Mesenteric fat pad (tissue), 1 donor: Measurements from ENCODE around the gene PPP1CC. TPM values are rescaled to one million over a fixed set of nuclear protein-coding genes. Genes with fewer than 3 reads are reported as not detected.
"Not testable (repeated sequence)": the region's sequence is repeated elsewhere in the genome, so short reads cannot be mapped to it uniquely, and the experiment has no call there.

ENCODE experiments used
- DNase-seq: peaks from one replicate; pipeline ENCODE4 v3.0.0-alpha.2; 2020; ENCODE audit warnings: low spot score
- long read RNA-seq: library from polyadenylated mRNA; unstranded; transcript quantifications from one replicate; pipeline ENCODE4 v2.0.0, GENCODE V29; 2020
- total RNA-seq: library from RNA; stranded (reverse); fragmentation: NEBNext Ultra II Directional; extraction: Animal tissue kit (Norgen Biotek cat#: 25700); gene quantifications from one replicate; pipeline ENCODE4 v1.2.1, GENCODE V29; 2021
- donor health status: DM: yes; HTN: yes; CAD: no.

Gene PPP1CC
- total RNA-seq = 101 TPM
- long read RNA-seq, transcript PPP1CC-202 (8 exons, 1,472 nt) = minor isoform, 9 of 205 reads
- long read RNA-seq, transcript PPP1CC-201 (7 exons, 2,559 nt) = major isoform, 178 of 205 reads
- long read RNA-seq, partial matches to known transcripts = 1 of 205 reads
- long read RNA-seq, other reads (novel, unspliced or antisense) = 14 of 205 reads

- peak; percentile 97 for DNase-seq
These were observed at the start of gene PPP1CC for GRCh38 chr12:110742718-110743570. TSS of gene PPP1CC (minus strand) at chr12:110742891. CDS start at chr12:110742707, 184 bp downstream.

GRCh38 chr12:110791589-110791988 is 48.9 kb upstream of the PPP1CC start:
- no peak for DNase-seq

GRCh38 chr12:110790301-110790700 is 47.6 kb upstream of the PPP1CC start:
- DNase-seq = no peak

GRCh38 chr12:110786012-110786411 is 43.3 kb upstream of the PPP1CC start:
- no peak for DNase-seq

GRCh38 chr12:110785240-110785639 is 42.5 kb upstream of the PPP1CC start:
- DNase-seq = no peak

GRCh38 chr12:110782922-110783321 is 40.2 kb upstream of the PPP1CC start:
- DNase-seq = no peak

- no peak for DNase-seq
These were observed 39.4 kb upstream of the PPP1CC start for GRCh38 chr12:110782094-110782493.

GRCh38 chr12:110780448-110780847 is 37.8 kb upstream of the PPP1CC start:
- DNase-seq = no peak

GRCh38 chr12:110778833-110779577 is 36.3 kb upstream of the PPP1CC start:
- no peak for DNase-seq

GRCh38 chr12:110776410-110776809 is 33.7 kb upstream of the PPP1CC start:
- no peak for DNase-seq

GRCh38 chr12:110775997-110776396 is 33.3 kb upstream of the PPP1CC start:
- no peak for DNase-seq

- DNase-seq = no peak
These were observed 32.1 kb upstream of the PPP1CC start for GRCh38 chr12:110774824-110775223.

- DNase-seq = no peak
These were observed 26.3 kb upstream of the PPP1CC start for GRCh38 chr12:110768960-110769359.

GRCh38 chr12:110767863-110768262 is 25.2 kb upstream of the PPP1CC start:
- DNase-seq = no peak

GRCh38 chr12:110766311-110767154 is 23.8 kb upstream of the PPP1CC start:
- no peak for DNase-seq

- not testable (repeated sequence) for DNase-seq
These were observed 22.9 kb upstream of the PPP1CC start for GRCh38 chr12:110765572-110765971.

GRCh38 chr12:110765111-110765510 is 22.4 kb upstream of the PPP1CC start:
- DNase-seq = no peak

- no peak for DNase-seq
These were observed 20.9 kb upstream of the PPP1CC start for GRCh38 chr12:110763583-110763982.

- no peak for DNase-seq
These were observed 20.2 kb upstream of the PPP1CC start for GRCh38 chr12:110762891-110763290.

GRCh38 chr12:110760204-110760609 is 17.5 kb upstream of the PPP1CC start:
- DNase-seq = no peak

GRCh38 chr12:110758922-110759321 is 16.2 kb upstream of the PPP1CC start:
- no peak for DNase-seq
